ENCODE measurements around the gene PDLIM4. TPM values are rescaled to one million over a fixed set of nuclear protein-coding genes. Genes with fewer than 3 reads are reported as not detected.

Gene PDLIM4
- polyA plus RNA-seq, 2 of the 4 experiments (the other 2 are of a cell fraction), result 0.09 TPM; not detected in 1

GRCh38 chr5:132226516-132227234 lies 30.8 kb upstream of the PDLIM4 start:
- peak overlapping the region; percentile 92 to 98 for H3K27ac ChIP-seq
- DNase-seq (ENCODE audit: low read depth in 1 of 2, low spot score in 1 of 2), result no peak
- 81% methylated on average over 23 of the region's 23 CpGs for WGBS (ENCODE audit: missing lambda C conversion rate)
- FAIRE-seq, result no peak
- peaks cover 21% of the 10 kb centered on the region; the same call in 2 of the 3 replicates for H3K4me1 ChIP-seq
- POLR2A ChIA-PET, result interaction anchor here (0.9 to 2.6 kb wide), 2 partner anchors 38 to 67 kb away, joined by 3 to 14 read pairs; partner anchors contain the start of gene SLC22A4
- TF ChIP-seq FOXS1 (CRISPR knock-in tag; IDR thresholded peaks at IDR 0.05) (no peak), ZFP36 (IDR thresholded peaks at IDR 0.05; ENCODE audit: borderline replicate concordance, partially characterized antibody) (peak; percentile 63)
- peak overlapping the region; percentile 93 for H3K4me2 ChIP-seq
- peak overlapping the region; percentile 77 for H3K4me3 ChIP-seq
- H3K9me3 ChIP-seq, result no peaks in the 10 kb centered on the region
- peak in 1 of 2 experiments; percentile 1; a peak in 3 of 6 replicates for ATAC-seq
- CTCF ChIA-PET, result interaction anchor here (0.9 to 7.0 kb wide), 7 partner anchors 9 to 119 kb away, joined by 3 to 39 read pairs (median 5); partner anchors contain the start of gene SLC22A4

DNA sequence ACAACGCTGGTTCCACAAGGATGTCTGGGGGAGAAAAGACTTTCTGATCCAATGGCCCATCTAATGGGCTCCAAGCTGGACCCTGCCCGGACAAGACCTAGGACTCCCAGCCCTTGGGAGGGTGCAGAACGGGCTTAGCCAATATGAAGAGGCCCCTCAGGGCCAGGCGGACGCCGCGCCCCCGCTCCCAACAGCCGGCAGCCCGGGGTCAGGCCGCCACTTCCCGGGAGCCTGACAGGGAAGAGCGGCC lies 30.3 kb upstream of the PDLIM4 start:
- ATAC-seq (no peak), FAIRE-seq (no peak), DNase-seq (ENCODE audit: low read depth in 1 of 2, low spot score in 1 of 2) (no peak)
- peak overlapping the region; percentile 92 to 98 for H3K27ac ChIP-seq
- 0% methylated on average over 9 of the region's 13 CpGs for WGBS (ENCODE audit: missing lambda C conversion rate)
- peak overlapping the region; percentile 93 for H3K4me2 ChIP-seq
- POLR2A ChIA-PET, result interaction anchor here (0.9 to 2.6 kb wide), 5 partner anchors 11 to 67 kb away, joined by 3 to 14 read pairs (median 5); partner anchors contain the start of gene SLC22A4
- peaks cover 21% of the 10 kb centered on the region; the same call in 2 of the 3 replicates for H3K4me1 ChIP-seq
- peak overlapping the region; percentile 77 for H3K4me3 ChIP-seq
- CTCF ChIA-PET, result interaction anchor here (1.0 to 7.0 kb wide), 8 partner anchors 9 to 166 kb away, joined by 3 to 39 read pairs (median 5); no protein-coding TSS in a partner anchor
- no peaks in the 10 kb centered on the region for H3K9me3 ChIP-seq
- TF ChIP-seq EP300 (IDR thresholded peaks at IDR 0.05) (no peak), CEBPB (IDR thresholded peaks at IDR 0.05) (no peak), CHD2 (IDR thresholded peaks at IDR 0.05; ENCODE audit: low read length, partially characterized antibody) (no peak), HMGXB4 (CRISPR knock-in tag; IDR thresholded peaks at IDR 0.05; ENCODE audit: borderline replicate concordance) (no peak), FOSL2 (IDR thresholded peaks at IDR 0.05) (no peak), FOSL2 (CRISPR knock-in tag; IDR thresholded peaks at IDR 0.05) (no peak), RNF2 (IDR thresholded peaks at IDR 0.05; ENCODE audit: borderline replicate concordance, low read depth) (no peak), SREBF2 (IDR thresholded peaks at IDR 0.05) (no peak), HEYL (CRISPR knock-in tag; IDR thresholded peaks at IDR 0.05) (no peak)

- no peaks in the 10 kb centered on the region for H3K9me3 ChIP-seq
Observed at GRCh38 chr5:132227485-132228240, 29.8 kb upstream of the PDLIM4 start, which contains the start of gene P4HA2. Gene P4HA2 (minus strand): TSS chr5:132227853. CDS start chr5:132218626, 9,227 bp downstream.

More at GRCh38 chr5:132227485-132228240, 29.8 kb upstream of the PDLIM4 start, which contains the start of gene P4HA2:
- ATAC-seq (peak; percentile 90 to 95), FAIRE-seq (no peak), DNase-seq (ENCODE audit: low read depth in 1 of 2, low spot score in 1 of 2) (peak; percentile 68 to 78)
- peak within 1 kb of the TSS; percentile 92 to 98 for H3K27ac ChIP-seq
- TF ChIP-seq, protein P1, sequence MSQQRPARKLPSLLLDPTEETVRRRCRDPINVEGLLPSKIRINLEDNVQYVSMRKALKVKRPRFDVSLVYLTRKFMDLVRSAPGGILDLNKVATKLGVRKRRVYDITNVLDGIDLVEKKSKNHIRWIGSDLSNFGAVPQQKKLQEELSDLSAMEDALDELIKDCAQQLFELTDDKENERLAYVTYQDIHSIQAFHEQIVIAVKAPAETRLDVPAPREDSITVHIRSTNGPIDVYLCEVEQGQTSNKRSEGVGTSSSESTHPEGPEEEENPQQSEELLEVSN (IDR thresholded peaks at IDR 0.05; ENCODE audit: borderline replicate concordance, low read depth), result 0 out of 2 replicates have a peak, but pooled peaks have one; percentile 31
- TF ChIP-seq, protein P2, sequence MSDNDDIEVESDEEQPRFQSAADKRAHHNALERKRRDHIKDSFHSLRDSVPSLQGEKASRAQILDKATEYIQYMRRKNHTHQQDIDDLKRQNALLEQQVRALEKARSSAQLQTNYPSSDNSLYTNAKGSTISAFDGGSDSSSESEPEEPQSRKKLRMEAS (IDR thresholded peaks at IDR 0.05), result peak; percentile 40; the same call in 1 of the 2 replicates
- TF ChIP-seq RCOR1 (IDR thresholded peaks at IDR 0.05; ENCODE audit: low read depth, low read length), result no peak
- TF ChIP-seq JUN (IDR thresholded peaks at IDR 0.05), result peak; percentile 39 to 69; a peak in 2 of 5 replicates
- TF ChIP-seq ZSCAN20 (CRISPR knock-in tag; IDR thresholded peaks at IDR 0.05), result no peak
- no peak for TF ChIP-seq HEYL (CRISPR knock-in tag; IDR thresholded peaks at IDR 0.05)
- 0 out of 2 replicates have a peak, but pooled peaks have one; percentile 19 for TF ChIP-seq RNF2 (IDR thresholded peaks at IDR 0.05; ENCODE audit: borderline replicate concordance, low read depth)
- peak; percentile 78 for TF ChIP-seq POLR2A (IDR thresholded peaks at IDR 0.05; ENCODE audit: low read length)
- TF ChIP-seq, protein P3, sequence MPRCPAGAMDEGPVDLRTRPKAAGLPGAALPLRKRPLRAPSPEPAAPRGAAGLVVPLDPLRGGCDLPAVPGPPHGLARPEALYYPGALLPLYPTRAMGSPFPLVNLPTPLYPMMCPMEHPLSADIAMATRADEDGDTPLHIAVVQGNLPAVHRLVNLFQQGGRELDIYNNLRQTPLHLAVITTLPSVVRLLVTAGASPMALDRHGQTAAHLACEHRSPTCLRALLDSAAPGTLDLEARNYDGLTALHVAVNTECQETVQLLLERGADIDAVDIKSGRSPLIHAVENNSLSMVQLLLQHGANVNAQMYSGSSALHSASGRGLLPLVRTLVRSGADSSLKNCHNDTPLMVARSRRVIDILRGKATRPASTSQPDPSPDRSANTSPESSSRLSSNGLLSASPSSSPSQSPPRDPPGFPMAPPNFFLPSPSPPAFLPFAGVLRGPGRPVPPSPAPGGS (IDR thresholded peaks at IDR 0.05), result 0 out of 3 replicates have a peak, but pooled peaks have one; percentile 43
- no peak for TF ChIP-seq ZFP36 (IDR thresholded peaks at IDR 0.05; ENCODE audit: borderline replicate concordance, partially characterized antibody)
- peak; percentile 66 for TF ChIP-seq PHF8 (IDR thresholded peaks at IDR 0.05; ENCODE audit: borderline replicate concordance, low read depth)
- CTCF ChIA-PET, result interaction anchor here (1.0 to 7.0 kb wide), 8 partner anchors 10 to 166 kb away, joined by 3 to 39 read pairs (median 5); no protein-coding TSS in a partner anchor
- POLR2A ChIA-PET, result interaction anchor here (0.8 to 2.6 kb wide), 7 partner anchors 10 to 66 kb away, joined by 3 to 14 read pairs (median 3); partner anchors contain the start of gene SLC22A4
- H3K4me1 ChIP-seq, result peaks cover 21% of the 10 kb centered on the region; the same call in 2 of the 3 replicates
- WGBS (ENCODE audit: missing lambda C conversion rate), result 0% methylated on average over 14 of the region's 92 CpGs
- H3K4me2 ChIP-seq, result peak within 1 kb of the TSS; percentile 93
- peak within 1 kb of the TSS; percentile 77 for H3K4me3 ChIP-seq

Data from A549 (cell line).